HepG2 (cell line): ENCODE results near the gene NUAK1. TPM values are rescaled to one million over a fixed set of nuclear protein-coding genes. Genes with fewer than 3 reads are reported as not detected.

ENCODE experiments used
- ATAC-seq: fragments of 200-7000 bp; cut with Tn5 transposase; 3 replicates; pipeline ENCODE4 v1.9.1; 2020; ENCODE audit warnings: mild to moderate bottlenecking, moderate library complexity
- BruUV-seq: library from RNA; stranded (reverse); fragments of 400-500 nt; replicated peaks from 2 replicates; lab custom pipeline; 2021; lab: Mats Ljungman, UMichigan
- CTCF ChIA-PET: fragments of 300-600 bp; formaldehyde crosslinking; extraction: SDS; loops from one replicate; lab custom pipeline; 2021; ENCODE audit warnings: low total read pairs, inconsistent platforms, low intra/inter-chr PET ratio; lab: Yijun Ruan, JAX
- POLR2A ChIA-PET: fragments of 350-600 bp; sonication (Branson Sonifier 250); formaldehyde crosslinking; loops from one replicate; lab custom pipeline; 2020; ENCODE audit warnings: antibody characterized with exemption, inconsistent platforms; lab: Yijun Ruan, JAX
- DNase-seq: peaks from one replicate; pipeline ENCODE4 v3.0.0-alpha.2; 2015; ENCODE audit warnings: low spot score
- FAIRE-seq: peaks from 3 replicates; lab custom pipeline; 2011; peaks lifted over from hg19 to GRCh38; lab: Jason Lieb, UNC
- H2AFZ ChIP-seq: one replicate; pipeline ENCODE4 v1.6.1; 2011; ENCODE audit warnings: low read length, inconsistent platforms
- H3K27ac ChIP-seq: fragments of 300-600 bp; 3 replicates; pipeline ENCODE4 v1.8.0; 2011; ENCODE audit warnings: mixed run types, mild to moderate bottlenecking, mixed read lengths, low read length, inconsistent platforms; ENCODE audit not compliant: insufficient read depth; ENCODE audit errors: extremely low read length
- H3K27me3 ChIP-seq, 2 experiments: fragments of 200-600 bp in 1 of 2; 2 replicates in 1 of 2; 3 replicates in 1 of 2; pipeline versions ENCODE4 v1.6.0 to v1.8.0; 2011; ENCODE audit warnings: low read length in 2 of 2, mild to moderate bottlenecking in 2 of 2, moderate library complexity in 2 of 2, inconsistent platforms in 1 of 2; ENCODE audit not compliant: insufficient read depth in 2 of 2, control insufficient read depth in 1 of 2
- H3K36me3 ChIP-seq, 2 experiments: fragments of 200-600 bp in 1 of 2; replicated peaks in 1 of 2; 2 replicates in 1 of 2; 3 replicates in 1 of 2; pipeline versions ENCODE4 v1.5.1 to v1.8.0; 2011; ENCODE audit warnings: low read length in 2 of 2, inconsistent platforms in 1 of 2; ENCODE audit not compliant: insufficient read depth in 2 of 2, control insufficient read depth in 1 of 2
- H3K4me1 ChIP-seq: 2 replicates; pipeline ENCODE4 v1.5.1; 2012; ENCODE audit warnings: low read length, inconsistent platforms; ENCODE audit not compliant: insufficient read depth
- H3K4me2 ChIP-seq: 2 replicates; pipeline ENCODE4 v1.6.0; 2011; ENCODE audit warnings: low read depth, low read length, inconsistent platforms
- H3K4me3 ChIP-seq, 3 experiments: fragments of 200-600 bp in 1 of 3; sonication (generic), shearing (Covaris generic) in 1 of 3; replicated peaks in 1 of 3; 2 replicates each; pipeline ENCODE4 v1.5.1; 2011 to 2016; ENCODE audit warnings: low read length in 3 of 3, inconsistent platforms in 2 of 3, low read depth in 2 of 3, mild to moderate bottlenecking in 2 of 3, control low read depth in 1 of 3, mixed read lengths in 1 of 3; ENCODE audit not compliant: insufficient read depth in 1 of 3
- H3K79me2 ChIP-seq: one replicate; pipeline ENCODE4 v1.6.1; 2011; ENCODE audit warnings: low read length, inconsistent platforms; ENCODE audit not compliant: insufficient read depth
- H3K9ac ChIP-seq: 2 replicates; pipeline ENCODE4 v1.6.0; 2011; ENCODE audit warnings: mild to moderate bottlenecking, low read depth, low read length, inconsistent platforms; ENCODE audit not compliant: insufficient read depth
- H3K9me3 ChIP-seq: 2 replicates; pipeline ENCODE4 v1.5.1; 2012; ENCODE audit warnings: mild to moderate bottlenecking, low read length
- H4K20me1 ChIP-seq: 2 replicates; pipeline ENCODE4 v1.6.0; 2011; ENCODE audit warnings: inconsistent platforms, mild to moderate bottlenecking, low read length, moderate library complexity; ENCODE audit not compliant: insufficient read depth
- CEBPB ChIP-seq: IDR thresholded peaks from 2 replicates; pipeline ENCODE4 v1.6.1; 2011; ENCODE audit warnings: low read depth, low read length, improper control_type of control experiment, borderline replicate concordance
- CEBPG ChIP-seq: IDR thresholded peaks from 2 replicates; pipeline ENCODE4 v1.6.1; 2016
- ZMYM3 ChIP-seq: sonication (generic); formaldehyde crosslinking; IDR thresholded peaks from 2 replicates; pipeline ENCODE4 v1.5.1; 2020; ENCODE audit warnings: mild to moderate bottlenecking, missing genetic modification reagents
- ZNF768 ChIP-seq: sonication (generic); formaldehyde crosslinking; IDR thresholded peaks from 2 replicates; pipeline ENCODE4 v1.4.0; 2020; ENCODE audit warnings: missing genetic modification reagents
- ZNF883 ChIP-seq: sonication (generic); formaldehyde crosslinking; IDR thresholded peaks from 2 replicates; pipeline ENCODE4 v1.5.1; 2020; ENCODE audit warnings: mild to moderate bottlenecking, missing genetic modification reagents; ENCODE audit errors: not compliant biosample characterization
- WGBS: methylation state at CpG from one replicate; pipeline ENCODE4 v1.1.6; 2017; ENCODE audit warnings: low lambda C conversion rate; 5-methylcytosine and 5-hydroxymethylcytosine counted together
- in situ Hi-C: cut with HindIII; loops from 2 replicates; pipeline ENCODE4 v1.10.0; 2017; ENCODE audit warnings: low pct_unique_long_range_greater_than_20kb; ENCODE audit not compliant: extremely low pct_ligation_motif_present
- intact Hi-C: fragments of 100-400 bp; cut with micrococcal nuclease; formaldehyde crosslinking; loops from one replicate; pipeline ENCODE4 v1.10.0; 2022; ENCODE audit not compliant: unreplicated experiment
- polyA plus RNA-seq, 8 experiments: library from polyadenylated mRNA; depleted of rRNA in 3 of 8; stranded (reverse) in 7 of 8; unstranded in 1 of 8; fragments of >200 nt; fragmentation: Illumina TruSeq in 4 of 8; extraction: Trizol in 4 of 8; gene quantifications; 2 replicates each; pipeline versions ENCODE4 v1.2.1 to v1.2.3, GENCODE V29; 2011 to 2016; ENCODE audit warnings: low read depth in 4 of 8, missing spikeins in 1 of 8, mixed read lengths in 1 of 8; ENCODE audit not compliant: insufficient read depth in 1 of 8
- total RNA-seq, 5 experiments: library from RNA; depleted of rRNA; stranded (reverse); fragments of >200 nt; fragmentation: Illumina TruSeq; extraction: Trizol; gene quantifications; 2 replicates each; pipeline ENCODE4 v1.2.3, GENCODE V29; 2016; ENCODE audit warnings: low read depth in 1 of 5
- TF ChIP-seq, protein P1 (sequence below): sonication (generic); formaldehyde crosslinking; IDR thresholded peaks from 2 replicates; pipeline ENCODE4 v1.8.0; 2022; ENCODE audit warnings: mild to moderate bottlenecking, missing genetic modification reagents, moderate library complexity

Gene NUAK1
- total and polyA plus RNA-seq, 2 of the 13 experiments (the other 11 are each of a cell fraction or from before 2014, with no cell fraction given) = 1.7 to 1.9 TPM

DNA sequence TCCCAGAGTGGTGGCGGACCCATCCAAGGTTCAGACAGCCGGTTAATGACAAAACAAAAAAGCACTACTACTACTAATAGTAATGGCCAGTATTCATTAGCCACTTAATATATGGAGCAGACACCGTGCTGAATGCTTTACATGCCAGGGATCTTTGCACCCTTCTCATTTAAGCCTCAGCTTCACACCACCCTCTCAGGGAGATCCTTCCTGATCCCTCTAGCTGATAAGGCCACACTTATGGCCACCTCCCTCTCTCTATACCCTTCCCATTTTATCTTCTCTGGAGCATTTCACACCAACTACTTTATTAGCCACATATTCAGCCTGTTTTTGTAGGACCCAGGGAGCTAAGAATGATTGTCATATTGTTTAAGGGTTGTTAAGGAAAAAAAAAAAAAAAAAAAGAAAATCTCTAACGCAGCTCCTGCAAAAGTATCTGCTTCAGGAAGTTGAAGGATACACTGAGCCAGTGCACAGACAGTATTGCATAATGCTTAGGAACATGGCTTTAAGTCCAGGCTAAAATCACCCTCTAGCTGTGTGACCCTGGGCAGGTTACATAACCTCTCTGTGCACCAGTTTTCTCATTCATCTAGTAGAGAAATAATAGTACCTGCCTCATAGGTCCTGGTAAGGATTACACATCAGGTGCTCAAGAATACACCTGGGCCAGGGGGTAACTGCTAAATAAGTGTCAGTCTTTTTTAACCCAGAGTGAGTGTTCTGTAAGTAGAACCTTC is 29.4 kb downstream of the NUAK1 start:
- Histone ChIP-seq H3K79me2 (no peaks in the 10 kb centered on the region), H3K36me3 (no peaks in the 10 kb centered on the region), H3K27me3 (no peaks in the 10 kb centered on the region), H3K4me3 (no peak overlapping the region), H4K20me1 (no peaks in the 10 kb centered on the region), H2AFZ (no peak overlapping the region), H3K4me2 (no peak overlapping the region), H3K9ac (no peak overlapping the region), H3K9me3 (no peaks in the 10 kb centered on the region), H3K27ac (no peak overlapping the region), H3K4me1 (peaks cover 77% of the 10 kb centered on the region)
- intact Hi-C loops (no loop called here), in situ Hi-C loops (no loop called here)
- no peak for ATAC-seq
- ChIA-PET CTCF (no interaction called here), POLR2A (interaction anchor here (1.1 to 2.0 kb wide), 4 partner anchors 10 to 30 kb away, joined by 4 to 9 read pairs (median 6); partner anchors contain the start of gene NUAK1)
- 64% methylated on average over 4 of the region's 4 CpGs for WGBS
- TF ChIP-seq CEBPG (CRISPR knock-in tag) = peak; percentile 66
- TF ChIP-seq ZNF768 (CRISPR knock-in tag) = peak; percentile 92; the same call in 1 of the 2 replicates
- TF ChIP-seq, protein P1, sequence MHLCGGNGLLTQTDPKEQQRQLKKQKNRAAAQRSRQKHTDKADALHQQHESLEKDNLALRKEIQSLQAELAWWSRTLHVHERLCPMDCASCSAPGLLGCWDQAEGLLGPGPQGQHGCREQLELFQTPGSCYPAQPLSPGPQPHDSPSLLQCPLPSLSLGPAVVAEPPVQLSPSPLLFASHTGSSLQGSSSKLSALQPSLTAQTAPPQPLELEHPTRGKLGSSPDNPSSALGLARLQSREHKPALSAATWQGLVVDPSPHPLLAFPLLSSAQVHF (CRISPR knock-in tag) = no peak
- TF ChIP-seq CEBPB = peak; percentile 51; the same call in 1 of the 2 replicates
- peak; percentile 83 for TF ChIP-seq ZMYM3 (CRISPR knock-in tag)
- no peak for TF ChIP-seq ZNF883 (CRISPR knock-in tag)
- DNase-seq = no peak
- BruUV-seq = no TSS peak
- FAIRE-seq = no peak
